Measurements from ENCODE around the gene HOXA11. TPM values are rescaled to one million over a fixed set of nuclear protein-coding genes. Genes with fewer than 3 reads are reported as not detected.
A peak's percentile ranks its signal among the peaks of the same experiment; 100 is the strongest.

The HOXA11 gene
- total and polyA plus RNA-seq, 8 donors = 5.2 TPM; not detected in 7

DNA sequence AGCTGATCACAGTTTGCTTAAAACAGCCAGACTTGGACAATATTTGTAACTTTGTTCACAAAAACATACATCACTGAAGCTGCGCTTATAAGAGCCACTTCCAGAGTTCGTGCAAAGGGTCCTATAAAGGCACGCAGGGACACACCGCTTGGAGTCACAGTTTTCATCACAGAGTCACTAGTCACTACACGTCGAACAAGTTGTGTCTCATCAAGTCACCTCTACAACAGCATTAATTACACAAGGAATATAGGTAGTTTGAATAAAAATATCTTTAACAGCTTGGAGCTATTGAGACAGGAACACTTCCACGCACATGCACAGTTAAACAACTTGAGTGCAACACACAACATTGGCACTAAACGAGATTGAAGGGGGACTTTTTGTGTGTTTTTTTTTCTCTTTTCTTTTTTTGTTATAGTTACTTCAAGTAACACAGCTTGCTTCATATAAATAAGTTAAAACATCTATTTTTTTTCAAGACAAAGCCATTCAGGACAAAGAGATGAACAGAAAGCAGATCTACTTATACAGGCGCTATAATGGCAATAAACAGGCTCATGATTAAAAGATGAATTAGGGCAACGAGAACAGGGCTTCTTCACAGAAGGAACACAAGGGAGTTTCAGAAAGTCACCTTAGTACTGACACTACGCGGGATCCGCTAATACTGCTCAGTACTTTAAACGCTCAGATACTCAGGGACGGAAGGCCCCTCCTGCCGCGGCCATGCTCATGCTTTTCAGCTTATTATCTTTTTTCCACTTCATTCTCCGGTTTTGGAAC lies 43.7 kb downstream of the HOXA11 start:
- H3K27me3 ChIP-seq = peaks cover 0 to 92% (median 64%) of the 10 kb centered on the region in 3 donors
- no peak for TF ChIP-seq POLR2AphosphoS5 (IDR thresholded peaks at IDR 0.05)
- no peak for TF ChIP-seq EP300 (IDR thresholded peaks at IDR 0.05)
- no peak for TF ChIP-seq POLR2A (IDR thresholded peaks at IDR 0.05)
- TF ChIP-seq, protein P1, sequence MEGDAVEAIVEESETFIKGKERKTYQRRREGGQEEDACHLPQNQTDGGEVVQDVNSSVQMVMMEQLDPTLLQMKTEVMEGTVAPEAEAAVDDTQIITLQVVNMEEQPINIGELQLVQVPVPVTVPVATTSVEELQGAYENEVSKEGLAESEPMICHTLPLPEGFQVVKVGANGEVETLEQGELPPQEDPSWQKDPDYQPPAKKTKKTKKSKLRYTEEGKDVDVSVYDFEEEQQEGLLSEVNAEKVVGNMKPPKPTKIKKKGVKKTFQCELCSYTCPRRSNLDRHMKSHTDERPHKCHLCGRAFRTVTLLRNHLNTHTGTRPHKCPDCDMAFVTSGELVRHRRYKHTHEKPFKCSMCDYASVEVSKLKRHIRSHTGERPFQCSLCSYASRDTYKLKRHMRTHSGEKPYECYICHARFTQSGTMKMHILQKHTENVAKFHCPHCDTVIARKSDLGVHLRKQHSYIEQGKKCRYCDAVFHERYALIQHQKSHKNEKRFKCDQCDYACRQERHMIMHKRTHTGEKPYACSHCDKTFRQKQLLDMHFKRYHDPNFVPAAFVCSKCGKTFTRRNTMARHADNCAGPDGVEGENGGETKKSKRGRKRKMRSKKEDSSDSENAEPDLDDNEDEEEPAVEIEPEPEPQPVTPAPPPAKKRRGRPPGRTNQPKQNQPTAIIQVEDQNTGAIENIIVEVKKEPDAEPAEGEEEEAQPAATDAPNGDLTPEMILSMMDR (IDR thresholded peaks at IDR 0.05) = no peak
- H3K27ac ChIP-seq = peak overlapping the region; percentile 87 to 99 (median 94)
- 61 to 80% (median 70%) methylated on average over 18 of the region's 18 CpGs for WGBS, 5 donors
- peaks cover 0 to 44% (median 13%) of the 10 kb centered on the region in 4 donors for H3K4me1 ChIP-seq
- H3K4me3 ChIP-seq = peak overlapping the region; percentile 54 to 67 (median 64)
- peaks cover 0 to 16% (median 0%) of the 10 kb centered on the region in 4 donors for H3K9me3 ChIP-seq
- H3K36me3 ChIP-seq = peaks cover 0 to 5% (median 0%) of the 10 kb centered on the region in 4 donors
- no peak for DNase-seq
- intact Hi-C loops (cut with DNase I; ENCODE audit: low total_unique reads) = no loop called here

DNA sequence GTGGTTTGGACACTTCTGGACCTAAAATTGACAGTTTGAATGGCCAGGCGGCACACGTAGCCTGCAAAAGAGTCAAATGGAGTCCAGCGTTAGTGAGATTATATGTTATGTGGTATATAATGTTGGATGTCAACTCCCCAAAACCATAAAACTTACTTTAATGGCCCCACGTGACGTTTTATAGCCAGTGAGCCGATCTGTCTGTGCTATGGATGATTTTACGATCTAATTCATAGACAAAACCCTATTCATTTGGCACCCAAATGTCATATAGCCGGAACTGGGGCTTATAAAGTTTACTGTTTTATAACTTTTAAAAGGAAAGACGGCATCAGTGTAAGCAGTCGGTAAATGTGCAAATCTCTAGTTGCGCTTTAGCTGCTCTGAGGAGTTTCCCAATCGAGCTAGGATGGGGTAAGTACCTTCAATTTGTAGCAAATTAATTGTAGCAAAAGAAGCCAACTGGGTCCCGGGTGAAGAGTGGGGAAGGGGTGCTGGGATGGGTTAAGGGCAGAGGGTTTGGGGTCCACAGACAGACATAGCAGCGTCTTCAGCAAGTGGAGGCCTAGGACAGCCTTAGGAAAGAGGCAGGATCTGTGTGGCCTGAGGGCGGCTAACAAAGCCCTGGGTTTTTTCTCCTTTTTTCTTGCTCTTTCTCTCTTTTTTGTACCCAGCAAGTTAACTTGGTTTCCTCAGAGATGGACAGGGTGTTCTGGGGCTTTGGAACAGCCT lies 44.7 kb downstream of the HOXA11 start:
- Histone ChIP-seq H3K4me1 (peaks cover 0 to 53% (median 22%) of the 10 kb centered on the region in 4 donors), H3K36me3 (peaks cover 0 to 5% (median 0%) of the 10 kb centered on the region in 4 donors), H3K27me3 (peaks cover 0 to 92% (median 67%) of the 10 kb centered on the region in 3 donors), H3K27ac (peak overlapping the region; percentile 18 to 99 (median 94)), H3K9me3 (peaks cover 0 to 16% (median 0%) of the 10 kb centered on the region in 4 donors), H3K4me3 (peak overlapping the region; percentile 8 to 67 (median 56))
- intact Hi-C loops (cut with DNase I; ENCODE audit: low total_unique reads) = no loop called here
- WGBS, 5 donors = 63 to 78% (median 67%) methylated on average over 15 of the region's 15 CpGs
- DNase-seq = no peak
- no peak for TF ChIP-seq POLR2A (IDR thresholded peaks at IDR 0.05)
- TF ChIP-seq, protein P1 (IDR thresholded peaks at IDR 0.05) = no peak
- TF ChIP-seq POLR2AphosphoS5 (IDR thresholded peaks at IDR 0.05) = no peak
- no peak for TF ChIP-seq EP300 (IDR thresholded peaks at IDR 0.05)

DNA sequence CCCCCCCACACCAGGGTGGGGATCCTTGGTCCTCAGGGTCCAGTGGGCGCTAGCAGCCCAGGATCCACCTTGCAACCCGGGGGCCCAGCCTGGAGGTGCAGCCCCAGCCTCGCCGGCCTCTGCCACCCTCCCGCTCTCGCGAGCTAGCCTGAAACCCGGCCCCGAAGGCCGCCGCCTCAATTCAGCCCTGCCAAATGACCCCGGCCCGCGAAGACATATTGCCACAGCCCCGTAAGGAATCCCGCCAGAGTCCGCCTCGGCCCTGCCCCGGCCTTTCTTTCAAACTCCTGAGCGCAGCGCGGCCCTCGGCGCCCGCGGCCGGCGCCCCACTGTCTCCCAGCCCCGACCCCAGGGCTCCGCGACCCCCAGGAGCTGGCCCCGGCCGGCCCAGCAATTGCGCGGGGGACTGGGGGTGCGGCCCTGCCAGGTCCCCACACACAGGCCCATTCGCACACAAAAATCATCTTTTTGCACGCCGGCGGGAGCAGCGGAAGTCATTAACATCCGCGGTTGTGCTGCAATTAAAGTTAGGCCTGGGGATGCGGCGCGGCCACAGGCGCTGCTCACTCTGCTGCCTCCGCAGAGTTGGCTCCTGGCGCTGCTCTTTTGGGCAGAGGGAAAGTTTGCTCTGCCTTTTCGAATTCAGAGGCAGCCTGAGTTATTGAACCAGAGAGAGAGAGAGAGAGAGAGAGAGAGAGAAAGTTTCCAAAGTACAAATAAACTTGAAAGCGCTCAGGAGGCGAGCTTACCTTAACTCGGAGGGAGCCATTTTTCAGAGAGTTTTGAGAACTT lies 45.5 kb downstream of the HOXA11 start:
- Histone ChIP-seq H3K27ac (peak overlapping the region; percentile 57 to 99 (median 94)), H3K27me3 (peaks cover 0 to 92% (median 61%) of the 10 kb centered on the region in 3 donors), H3K4me1 (peaks cover 0 to 53% (median 25%) of the 10 kb centered on the region in 4 donors), H3K36me3 (peaks cover 0 to 5% (median 0%) of the 10 kb centered on the region in 4 donors), H3K4me3 (peak overlapping the region; percentile 38 to 67 (median 56)), H3K9me3 (peaks cover 0 to 10% (median 0%) of the 10 kb centered on the region in 4 donors)
- TF ChIP-seq EP300 (IDR thresholded peaks at IDR 0.05) (no peak), POLR2AphosphoS5 (IDR thresholded peaks at IDR 0.05) (no peak), POLR2A (IDR thresholded peaks at IDR 0.05) (no peak)
- TF ChIP-seq, protein P1 (IDR thresholded peaks at IDR 0.05) = no peak
- 29 to 53% (median 43%) methylated on average over 38 to 53 of the region's 53 CpGs for WGBS, 5 donors
- no peak for DNase-seq
- intact Hi-C loops (cut with DNase I; ENCODE audit: low total_unique reads) = no loop called here
